HCT116 (cell line): ENCODE results near the gene MPV17L2. TPM values are rescaled to one million over a fixed set of nuclear protein-coding genes. Genes with fewer than 3 reads are reported as not detected.

Source experiments
- ATAC-seq: fragments of 200-7000 bp; cut with Tn5 transposase; 2 replicates; pipeline ENCODE4 v1.9.1; 2020; ENCODE audit warnings: mild to moderate bottlenecking, moderate library complexity
- BruUV-seq: library from RNA; stranded (reverse); fragments of 400-500 nt; replicated peaks from 2 replicates; lab custom pipeline; 2021; lab: Mats Ljungman, UMichigan
- CTCF ChIA-PET: fragments of 300-600 bp; sonication (Branson Sonifier 250); formaldehyde crosslinking; loops from one replicate; lab custom pipeline; 2021; ENCODE audit warnings: antibody characterized with exemption; lab: Charles Lee
- POLR2A ChIA-PET: fragments of 300-600, 350-600 bp; sonication (Branson Sonifier 250); formaldehyde crosslinking; loops from one replicate; lab custom pipeline; 2021; ENCODE audit warnings: antibody characterized with exemption; lab: Charles Lee
- RAD21 ChIA-PET, 2 experiments: fragments of 300-600 bp; sonication (Branson Sonifier 250); formaldehyde crosslinking; loops; one replicate each; lab custom pipeline; 2023; ENCODE audit warnings: low total read pairs in 2 of 2; ENCODE audit not compliant: uncharacterized antibody in 2 of 2, unreplicated experiment in 2 of 2, low non-redundant PET in 1 of 2; lab: Charles Lee
- DNase-seq: peaks from one replicate; pipeline ENCODE4 v3.0.0-alpha.2; 2010; ENCODE audit warnings: low read depth, low spot score
- H2AFZ ChIP-seq: fragments of 200-600 bp; shearing (Covaris generic), sonication (generic); 2 replicates; pipeline ENCODE4 v1.6.1; 2017; ENCODE audit warnings: low read depth, mixed run types, mixed read lengths, antibody characterized with exemption, low read length; ENCODE audit not compliant: poor library complexity, severe bottlenecking
- H3K27ac ChIP-seq: 2 replicates; pipeline ENCODE4 v1.5.1; 2012; ENCODE audit warnings: low read depth, low read length
- H3K27me3 ChIP-seq: fragments of 200-600 bp; sonication (generic); 2 replicates; pipeline ENCODE4 v1.6.1; 2016; ENCODE audit warnings: mixed run types, low read length, mixed read lengths; ENCODE audit not compliant: insufficient read depth
- H3K36me3 ChIP-seq, 2 experiments: fragments of 200-500 bp in 1 of 2; fragments of 200-600 bp in 1 of 2; sonication (Bioruptor generic) in 1 of 2; sonication (generic) in 1 of 2; 2 replicates each; pipeline versions ENCODE4 v1.5.1 to v1.6.1; 2014 to 2016; ENCODE audit warnings: low read length in 2 of 2, inconsistent platforms in 1 of 2, mixed read lengths in 1 of 2, mixed run types in 1 of 2; ENCODE audit not compliant: insufficient read depth in 2 of 2, control insufficient read depth in 1 of 2
- H3K4me1 ChIP-seq, 2 experiments: fragments of 200-600 bp in 1 of 2; sonication (generic) in 1 of 2; 2 replicates each; pipeline versions ENCODE4 v1.5.1 to v1.6.1; 2012 to 2017; ENCODE audit warnings: low read length in 2 of 2, inconsistent platforms in 1 of 2, mild to moderate bottlenecking in 1 of 2, mixed read lengths in 1 of 2, mixed run types in 1 of 2, moderate library complexity in 1 of 2; ENCODE audit not compliant: insufficient read depth in 2 of 2, control insufficient read depth in 1 of 2
- H3K4me2 ChIP-seq: fragments of 200-600 bp; sonication (generic); 2 replicates; pipeline ENCODE4 v1.6.1; 2017; ENCODE audit warnings: mixed run types, low read length, mixed read lengths
- H3K4me3 ChIP-seq, 2 experiments: fragments of 200-600 bp in 1 of 2; sonication (generic) in 1 of 2; replicated peaks in 1 of 2; 2 replicates each; pipeline ENCODE4 v1.5.1; 2011 to 2016; ENCODE audit warnings: low read length in 2 of 2, control low read depth in 1 of 2, low read depth in 1 of 2, mild to moderate bottlenecking in 1 of 2, mixed read lengths in 1 of 2, mixed run types in 1 of 2
- H3K79me2 ChIP-seq: fragments of 200-600 bp; sonication (generic); 2 replicates; pipeline ENCODE4 v1.6.1; 2017; ENCODE audit warnings: mild to moderate bottlenecking, mixed run types, low read length, moderate library complexity, mixed read lengths; ENCODE audit not compliant: insufficient read depth
- H3K9ac ChIP-seq: fragments of 200-600 bp; sonication (generic); 2 replicates; pipeline ENCODE4 v1.6.1; 2016; ENCODE audit warnings: low read length, mixed read lengths
- H3K9me2 ChIP-seq: fragments of 200-600 bp; sonication (generic), shearing (Covaris generic); 2 replicates; pipeline ENCODE4 v1.6.1; 2017; ENCODE audit warnings: mixed run types, mild to moderate bottlenecking, moderate library complexity; ENCODE audit not compliant: insufficient read depth
- H3K9me3 ChIP-seq, 2 experiments: fragments of 200-500 bp in 1 of 2; fragments of 200-600 bp in 1 of 2; sonication (Bioruptor generic) in 1 of 2; sonication (generic) in 1 of 2; 2 replicates each; pipeline ENCODE4 v1.6.1; 2014 to 2017; ENCODE audit warnings: low read length in 2 of 2, mixed read lengths in 2 of 2, inconsistent platforms in 1 of 2, low read depth in 1 of 2, mild to moderate bottlenecking in 1 of 2, mixed run types in 1 of 2, moderate library complexity in 1 of 2; ENCODE audit not compliant: control insufficient read depth in 1 of 2, insufficient read depth in 1 of 2
- H4K20me1 ChIP-seq: fragments of 200-600 bp; sonication (generic), shearing (Covaris generic); 2 replicates; pipeline ENCODE4 v1.6.1; 2017; ENCODE audit warnings: mixed run types, mild to moderate bottlenecking, moderate library complexity; ENCODE audit not compliant: insufficient read depth
- ATF3 ChIP-seq: IDR thresholded peaks from 2 replicates; pipeline ENCODE4 v1.6.1; 2012
- CBX3 ChIP-seq: IDR thresholded peaks from 2 replicates; pipeline ENCODE4 v1.6.1; 2012; ENCODE audit warnings: low read depth
- CEBPB ChIP-seq: IDR thresholded peaks from 2 replicates; pipeline ENCODE4 v1.6.1; 2012; ENCODE audit warnings: low read depth
- EGR1 ChIP-seq: IDR thresholded peaks from 2 replicates; pipeline ENCODE4 v1.6.1; 2012; ENCODE audit warnings: low read depth
- ELF1 ChIP-seq: IDR thresholded peaks from 2 replicates; pipeline ENCODE4 v1.6.1; 2012; ENCODE audit warnings: low read depth, borderline replicate concordance
- EZH2 ChIP-seq: fragments of 200-600 bp; sonication (generic); IDR thresholded peaks from 2 replicates; pipeline ENCODE4 v1.6.1; 2017; ENCODE audit warnings: antibody characterized with exemption, mixed run types
- FOSL1 ChIP-seq: IDR thresholded peaks from 2 replicates; pipeline ENCODE4 v1.6.1; 2012; ENCODE audit warnings: low read depth
- JUND ChIP-seq: IDR thresholded peaks from 2 replicates; pipeline ENCODE4 v1.6.1; 2012
- POLR2AphosphoS5 ChIP-seq: IDR thresholded peaks from 2 replicates; pipeline ENCODE4 v1.6.1; 2011; ENCODE audit warnings: mild to moderate bottlenecking, low read depth, low read length, moderate library complexity
- RAD21 ChIP-seq: IDR thresholded peaks from 2 replicates; pipeline ENCODE4 v1.6.1; 2012; ENCODE audit warnings: low read depth, mild to moderate bottlenecking
- REST ChIP-seq: IDR thresholded peaks from 2 replicates; pipeline ENCODE4 v1.6.1; 2012; ENCODE audit warnings: low read depth
- SIN3A ChIP-seq: IDR thresholded peaks from 2 replicates; pipeline ENCODE4 v1.6.1; 2012; ENCODE audit warnings: low read depth
- SP1 ChIP-seq: IDR thresholded peaks from 2 replicates; pipeline ENCODE4 v1.6.1; 2012; ENCODE audit warnings: low read depth
- SRF ChIP-seq: IDR thresholded peaks from 2 replicates; pipeline ENCODE4 v1.6.1; 2012; ENCODE audit warnings: low read depth
- TCF7L2 ChIP-seq: IDR thresholded peaks from 2 replicates; pipeline ENCODE4 v1.7.0; 2011; ENCODE audit warnings: borderline replicate concordance, inconsistent platforms; ENCODE audit not compliant: insufficient read depth, insufficient read length; ENCODE audit errors: extremely low read depth
- YY1 ChIP-seq: IDR thresholded peaks from 2 replicates; pipeline ENCODE4 v1.6.1; 2011; ENCODE audit warnings: low read length, low read depth, moderate library complexity, mild to moderate bottlenecking; ENCODE audit not compliant: insufficient replicate concordance; ENCODE audit errors: extremely low read depth
- ZBTB33 ChIP-seq: IDR thresholded peaks from 2 replicates; pipeline ENCODE4 v1.6.1; 2011; ENCODE audit warnings: mild to moderate bottlenecking, low read length, moderate library complexity; ENCODE audit not compliant: insufficient replicate concordance; ENCODE audit errors: extremely low read depth
- ZFX ChIP-seq: fragments of 450-650 bp; IDR thresholded peaks from 2 replicates; pipeline ENCODE4 v1.6.1; 2017
- ZNF274 ChIP-seq: fragments of 200-500 bp; sonication (Bioruptor generic); IDR thresholded peaks from 2 replicates; pipeline ENCODE4 v1.6.1; 2014; ENCODE audit warnings: mild to moderate bottlenecking, low read depth, low read length, inconsistent platforms
- intact Hi-C: fragments of 100-400 bp; cut with micrococcal nuclease; formaldehyde crosslinking; loops from 2 replicates; pipeline ENCODE4 v1.10.0; 2022
- total RNA-seq: library from RNA; stranded (reverse); gene quantifications from one replicate; pipeline ENCODE4 v1.2.1, GENCODE V29; 2021; ENCODE audit not compliant: unreplicated experiment
- TF ChIP-seq, protein P1 (sequence below): IDR thresholded peaks from 2 replicates; pipeline ENCODE4 v1.6.1; 2012

Gene MPV17L2
- total RNA-seq, 1 experiment from 2014 or later, result 18.7 TPM

GRCh38 chr19:18229915-18230314 lies 36.9 kb downstream of the MPV17L2 start:
- intact Hi-C loops, result no loop called here
- H3K4me3 ChIP-seq, result no peak overlapping the region
- no TSS peak for BruUV-seq
- POLR2A ChIA-PET, result no interaction called here
- H3K27me3 ChIP-seq, result no peaks in the 10 kb centered on the region
- H3K79me2 ChIP-seq, result no peaks in the 10 kb centered on the region
- TF ChIP-seq POLR2AphosphoS5 (no peak), EGR1 (no peak), SIN3A (no peak), SP1 (no peak), REST (no peak), YY1 (no peak), CBX3 (no peak), ZFX (no peak), JUND (no peak), ATF3 (no peak), EZH2 (no peak), ZBTB33 (no peak), ELF1 (no peak), ZNF274 (no peak), SRF (no peak), RAD21 (no peak), CEBPB (no peak), FOSL1 (no peak), TCF7L2 (no peak)
- TF ChIP-seq, protein P1, sequence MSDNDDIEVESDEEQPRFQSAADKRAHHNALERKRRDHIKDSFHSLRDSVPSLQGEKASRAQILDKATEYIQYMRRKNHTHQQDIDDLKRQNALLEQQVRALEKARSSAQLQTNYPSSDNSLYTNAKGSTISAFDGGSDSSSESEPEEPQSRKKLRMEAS, result no peak
- H3K9ac ChIP-seq, result no peak overlapping the region
- no peak overlapping the region for H3K4me2 ChIP-seq
- H4K20me1 ChIP-seq, result no peaks in the 10 kb centered on the region
- CTCF ChIA-PET, result interaction anchor here (0.7 kb wide), 1 partner anchor 22 kb away, joined by 3 read pairs; no protein-coding TSS in a partner anchor
- no peak overlapping the region for H2AFZ ChIP-seq
- H3K27ac ChIP-seq, result no peak overlapping the region
- no peaks in the 10 kb centered on the region for H3K36me3 ChIP-seq
- ATAC-seq, result no peak
- RAD21 ChIA-PET, result no interaction called here
- no peaks in the 10 kb centered on the region for H3K9me2 ChIP-seq
- no peak for DNase-seq
- H3K9me3 ChIP-seq, result no peaks in the 10 kb centered on the region
- peaks cover 4 to 20% of the 10 kb centered on the region in 2 experiments; a peak in 3 of 4 replicates for H3K4me1 ChIP-seq
